OCI-LY7 (cell line): ENCODE measurements around the gene DCAF4.

Experiments used
- CTCF ChIP-seq: fragments of 200-600 bp; sonication (generic); conservative IDR thresholded peaks from 2 replicates; pipeline ENCODE4 v1.5.1; 2014; ENCODE audit warnings: mild to moderate bottlenecking, antibody characterized with exemption, low read length, moderate library complexity, mixed read lengths
- EZH2phosphoT487 ChIP-seq: fragments of 200-600 bp; sonication (generic); IDR thresholded peaks from 2 replicates; pipeline ENCODE4 v1.6.1; 2018; ENCODE audit warnings: low read depth, borderline replicate concordance, mild to moderate bottlenecking, mixed run types, antibody characterized with exemption, low read length, moderate library complexity, mixed read lengths

- no peak for TF ChIP-seq CTCF
- no peak for TF ChIP-seq EZH2phosphoT487
These were observed 70.7 kb downstream of the DCAF4 start for GRCh38 chr14:72996916-72997315.
